Hindlimb muscle (tissue), 1 donor: ENCODE data around the gene MEG3. TPM values are rescaled to one million over a fixed set of nuclear protein-coding genes. Genes with fewer than 3 reads are reported as not detected.
"Not testable (repeated sequence)": the region's sequence is repeated elsewhere in the genome, so short reads cannot be mapped to it uniquely, and the experiment has no call there.

Source experiments
- DNase-seq: peaks from one replicate; pipeline ENCODE4 v3.0.0-alpha.2; 2013
- polyA plus RNA-seq: library from polyadenylated mRNA; unstranded; fragments of 120-200 nt; gene quantifications from one replicate; pipeline ENCODE4 v1.2.1, GENCODE V29; 2013; ENCODE audit not compliant: insufficient read length

MEG3 gene
- polyA plus RNA-seq, 1 donor: 6,647 TPM

- DNase-seq: no peak
These were observed 36.2 kb upstream of the MEG3 start for GRCh38 chr14:100789460-100790417.

GRCh38 chr14:100790502-100791347, 35.2 kb upstream of the MEG3 start:
- no peak for DNase-seq

- no peak for DNase-seq
These were observed 34.6 kb upstream of the MEG3 start for GRCh38 chr14:100791348-100791735.

GRCh38 chr14:100791995-100792394, 33.9 kb upstream of the MEG3 start:
- DNase-seq: no peak

GRCh38 chr14:100796946-100797345, 29.0 kb upstream of the MEG3 start:
- no peak for DNase-seq

GRCh38 chr14:100800041-100800440, 25.9 kb upstream of the MEG3 start:
- no peak for DNase-seq

- not testable (repeated sequence) for DNase-seq
These were observed 24.5 kb upstream of the MEG3 start for GRCh38 chr14:100801433-100801832.

- no peak for DNase-seq
These were observed 23.7 kb upstream of the MEG3 start for GRCh38 chr14:100802179-100802578.

GRCh38 chr14:100802766-100803165, 23.2 kb upstream of the MEG3 start:
- no peak for DNase-seq

- DNase-seq: no peak
These were observed 22.7 kb upstream of the MEG3 start for GRCh38 chr14:100803226-100803625.

GRCh38 chr14:100803676-100804075, 22.2 kb upstream of the MEG3 start:
- DNase-seq: no peak

GRCh38 chr14:100804138-100804537, 21.8 kb upstream of the MEG3 start:
- DNase-seq: no peak

- DNase-seq: no peak
These were observed 21.2 kb upstream of the MEG3 start for GRCh38 chr14:100804558-100805309.

GRCh38 chr14:100806386-100806785, 19.5 kb upstream of the MEG3 start:
- DNase-seq: no peak

- DNase-seq: no peak
These were observed 18.4 kb upstream of the MEG3 start for GRCh38 chr14:100807496-100807895.

- no peak for DNase-seq
These were observed 17.8 kb upstream of the MEG3 start for GRCh38 chr14:100807979-100808734.

- DNase-seq: no peak
These were observed 15.5 kb upstream of the MEG3 start for GRCh38 chr14:100810435-100810834.

- no peak for DNase-seq
These were observed 15.0 kb upstream of the MEG3 start for GRCh38 chr14:100810861-100811461.

- DNase-seq: no peak
These were observed 12.6 kb upstream of the MEG3 start for GRCh38 chr14:100813291-100813690.

GRCh38 chr14:100815478-100816285, 10.2 kb upstream of the MEG3 start:
- no peak for DNase-seq
